ENCODE data around the gene LAPTM5.

The LAPTM5 gene

DNA sequence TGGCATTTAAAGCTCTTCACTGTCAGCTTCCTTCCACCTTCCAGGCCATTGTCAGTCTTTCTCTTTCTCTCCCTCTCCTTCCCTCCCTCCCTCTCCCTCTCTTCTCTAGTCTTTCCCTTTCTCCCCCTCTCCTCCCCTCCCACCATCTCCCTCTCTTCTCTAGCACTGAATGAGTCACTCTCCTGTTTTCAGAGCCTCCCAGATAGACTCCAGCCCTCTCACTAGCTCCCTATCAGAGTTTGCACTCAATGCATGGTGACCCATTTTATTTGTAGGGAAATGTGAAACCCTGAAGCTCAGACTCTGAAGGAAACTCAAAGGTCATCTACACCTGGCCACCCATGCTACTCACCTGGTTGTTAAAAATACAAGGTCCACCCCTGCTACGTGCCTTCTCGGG, 29.8 kb downstream of the LAPTM5 start:
- no peak for DNase-seq

DNA sequence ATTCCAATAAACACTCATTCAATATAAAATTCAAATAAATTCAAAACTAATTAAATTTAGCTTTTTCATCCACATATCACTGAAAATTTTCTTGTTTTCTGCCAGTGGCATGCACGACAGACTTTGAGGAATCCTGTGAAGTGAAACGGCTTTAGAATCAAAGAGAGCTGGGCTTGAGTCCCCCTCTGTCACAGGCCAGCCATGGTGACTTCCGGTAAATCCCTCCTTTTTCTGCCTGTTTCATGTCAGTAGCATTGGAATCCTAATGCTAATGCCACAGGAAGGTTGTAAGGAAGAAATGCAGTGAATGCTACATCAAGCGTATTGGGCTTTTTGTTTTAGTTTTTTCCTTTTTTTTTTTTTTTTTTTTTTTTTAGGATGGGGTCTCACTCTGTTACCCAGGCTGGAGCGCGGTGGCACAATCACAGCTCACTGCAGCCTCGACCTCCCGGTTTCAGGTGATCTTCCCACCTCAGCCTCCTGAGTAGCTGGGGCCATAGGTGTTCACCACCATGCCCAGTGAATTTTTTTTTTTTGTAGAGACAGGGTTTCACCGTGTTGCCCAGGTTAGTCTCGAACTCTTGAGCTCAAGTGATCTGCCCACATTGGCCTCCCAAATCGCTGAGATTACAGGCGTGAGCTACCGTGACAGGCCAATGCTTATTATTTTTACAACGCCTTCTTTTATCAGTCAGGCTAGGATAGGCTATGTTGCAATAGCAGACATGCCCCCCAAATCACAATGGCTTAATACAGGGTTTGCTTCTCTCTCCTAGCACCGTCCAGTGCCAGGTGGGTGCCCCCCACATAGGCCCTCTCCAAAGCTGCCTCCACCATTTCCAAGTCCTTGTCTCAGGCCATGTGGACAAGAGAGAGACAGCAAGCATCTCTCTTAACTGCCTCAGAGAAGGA, 30.5 kb downstream of the LAPTM5 start:
- no peak for DNase-seq

DNA sequence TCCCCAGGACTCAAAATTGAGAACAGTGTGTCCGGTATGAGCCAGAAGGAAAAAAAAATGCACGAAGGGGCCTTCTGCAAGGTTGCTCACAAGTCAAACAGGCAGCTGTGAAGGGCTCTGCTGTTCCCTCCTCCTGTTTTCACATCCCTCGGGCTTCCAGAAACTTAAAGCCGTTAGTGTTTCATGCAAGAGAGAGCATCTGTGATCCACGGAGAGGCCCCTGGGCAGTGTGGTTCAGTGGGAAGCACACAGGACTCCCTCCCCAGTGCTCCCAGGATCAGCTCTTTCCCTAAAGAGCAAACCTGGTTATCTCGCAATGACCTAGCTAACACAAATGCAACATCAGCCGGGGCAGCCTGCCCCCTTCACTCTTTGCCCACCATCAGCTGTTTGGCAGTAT, 31.3 kb downstream of the LAPTM5 start:
- no peak for DNase-seq

- no peak for DNase-seq
Observed at GRCh38 chr1:30725450-30726095, 32.0 kb downstream of the LAPTM5 start.

GRCh38 chr1:30724655-30725421, 32.7 kb downstream of the LAPTM5 start:
- no peak for DNase-seq

- no peak for DNase-seq
Observed at GRCh38 chr1:30724175-30724574, 33.4 kb downstream of the LAPTM5 start.

DNA sequence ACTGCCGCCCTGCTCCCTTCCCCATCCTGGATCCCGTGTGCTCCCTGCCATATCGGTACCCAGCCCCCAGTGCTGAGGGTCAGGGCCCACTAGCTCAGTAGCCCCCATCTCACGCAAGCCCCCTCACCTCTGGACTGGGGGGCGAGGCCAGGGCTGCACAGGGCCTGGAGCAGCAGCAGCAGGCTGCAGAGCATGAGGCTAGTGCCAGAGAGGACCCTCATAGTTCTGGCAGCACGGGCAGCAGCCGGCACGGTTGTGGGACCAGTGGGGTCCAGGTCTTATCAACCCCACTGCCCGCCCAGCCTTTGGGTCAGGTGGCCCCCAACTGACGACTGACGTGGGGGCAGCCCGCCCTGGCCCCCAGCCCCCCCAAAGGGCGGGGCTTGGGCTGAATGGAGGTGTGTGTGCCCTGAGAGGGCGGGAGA, 34.2 kb downstream of the LAPTM5 start, which contains the start of gene MATN1:
Gene MATN1 (minus strand): TSS at position 255 of the 425 bp plus-strand sequence. CDS start 34 bp downstream, at position 221.
- no peak for DNase-seq

- DNase-seq = peak; percentile 18 to 33
Observed at GRCh38 chr1:30721812-30722537, 35.6 kb downstream of the LAPTM5 start.

DNA sequence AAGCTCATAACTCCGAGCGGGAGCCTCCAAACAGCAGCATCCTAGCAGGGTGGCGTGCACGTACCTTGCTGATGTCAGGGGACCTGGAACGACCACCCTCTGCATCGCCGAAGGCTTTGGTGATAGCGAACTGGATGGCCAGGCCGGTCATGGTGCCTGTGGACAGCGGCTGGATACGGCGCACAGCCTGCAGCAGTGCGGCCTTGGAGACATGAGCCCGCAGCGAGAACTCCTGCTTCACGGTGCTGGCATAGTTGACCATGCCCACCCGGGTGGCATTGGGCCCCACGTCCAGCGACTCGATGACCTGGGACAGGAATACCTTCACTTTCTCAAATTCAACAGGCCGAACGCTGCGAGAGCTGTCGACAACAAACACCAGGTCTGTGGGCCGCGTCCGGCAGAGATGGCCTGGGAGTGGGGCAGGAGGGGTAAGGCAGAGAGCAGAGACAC, 36.2 kb downstream of the LAPTM5 start:
- no peak for DNase-seq

- DNase-seq = no peak
Observed at GRCh38 chr1:30720271-30721223, 37.0 kb downstream of the LAPTM5 start.

- DNase-seq = peak in 1 of 2 experiments; percentile 51
Observed at GRCh38 chr1:30719406-30720270, 37.9 kb downstream of the LAPTM5 start.

- DNase-seq = peak; percentile 86
Observed at GRCh38 chr1:30718636-30719405, 38.8 kb downstream of the LAPTM5 start.

DNA sequence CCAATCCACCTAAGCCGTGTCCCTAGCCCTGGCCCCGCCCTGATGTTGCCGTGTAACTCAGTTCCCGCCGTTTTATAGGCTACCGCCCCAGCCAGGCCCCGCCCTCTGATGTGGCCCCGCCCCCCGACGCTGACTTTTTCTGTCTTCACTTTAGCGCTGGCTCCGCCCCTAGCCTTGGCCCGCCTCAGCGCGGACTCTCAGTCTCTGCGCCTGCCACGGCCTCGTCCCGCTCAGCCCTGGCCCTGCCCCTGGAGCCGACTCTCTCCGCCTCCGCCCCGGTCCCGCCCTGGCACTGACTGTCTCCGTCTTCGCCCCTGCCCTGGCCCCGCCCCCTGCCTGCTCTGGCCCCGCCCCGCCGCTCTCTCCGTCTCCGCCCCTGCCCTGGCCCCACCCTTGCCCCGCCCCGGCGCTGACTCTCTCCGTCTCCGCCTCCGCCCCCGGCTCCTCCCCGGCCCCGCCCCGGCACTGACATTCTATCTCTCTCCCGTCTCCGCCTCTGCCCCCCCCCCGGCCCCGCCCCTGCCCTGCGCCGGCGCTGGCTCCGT, 39.4 kb downstream of the LAPTM5 start:
- DNase-seq = peak; percentile 97 to 99

GRCh38 chr1:30716646-30717045, 40.9 kb downstream of the LAPTM5 start:
- DNase-seq = no peak

DNA sequence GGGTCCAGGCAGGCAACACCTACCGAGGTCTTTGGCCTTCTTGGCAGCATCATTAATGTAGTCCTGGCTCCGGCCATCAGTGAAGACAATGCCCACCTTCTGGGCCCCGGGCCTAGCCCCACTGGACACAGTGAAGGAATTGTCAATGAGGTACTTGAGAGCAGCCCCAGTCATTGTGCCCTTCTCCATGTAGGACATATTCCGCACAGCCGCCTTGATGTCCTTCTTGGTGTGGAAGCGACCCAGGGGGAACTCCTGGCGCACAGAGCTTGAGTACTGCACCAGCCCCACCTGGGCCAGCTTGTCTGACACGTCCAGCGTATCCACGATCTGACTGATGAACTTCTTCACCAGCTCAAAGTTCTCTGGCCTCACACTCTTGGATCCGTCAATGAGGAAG, 41.7 kb downstream of the LAPTM5 start:
- no peak for DNase-seq

DNA sequence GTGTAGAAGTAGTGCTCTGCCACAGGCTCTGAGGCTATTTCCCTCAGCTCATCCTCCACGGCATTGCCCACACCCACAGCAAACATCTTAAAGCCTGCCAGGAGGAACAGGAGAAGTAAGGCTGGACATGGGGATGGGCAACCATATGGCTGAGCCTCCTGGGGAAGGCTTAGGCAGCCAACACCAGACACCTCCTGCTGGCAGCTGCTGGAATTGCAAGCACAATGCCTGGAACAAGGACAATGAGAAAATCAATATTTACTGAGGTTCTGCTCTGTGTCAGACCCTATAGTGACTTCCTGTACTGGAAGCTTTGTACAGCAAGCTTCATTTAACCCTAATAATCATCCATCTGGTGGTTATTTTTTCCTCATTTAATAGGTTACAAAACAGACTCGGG, 42.4 kb downstream of the LAPTM5 start:
- DNase-seq = peak; percentile 17 to 30

DNA sequence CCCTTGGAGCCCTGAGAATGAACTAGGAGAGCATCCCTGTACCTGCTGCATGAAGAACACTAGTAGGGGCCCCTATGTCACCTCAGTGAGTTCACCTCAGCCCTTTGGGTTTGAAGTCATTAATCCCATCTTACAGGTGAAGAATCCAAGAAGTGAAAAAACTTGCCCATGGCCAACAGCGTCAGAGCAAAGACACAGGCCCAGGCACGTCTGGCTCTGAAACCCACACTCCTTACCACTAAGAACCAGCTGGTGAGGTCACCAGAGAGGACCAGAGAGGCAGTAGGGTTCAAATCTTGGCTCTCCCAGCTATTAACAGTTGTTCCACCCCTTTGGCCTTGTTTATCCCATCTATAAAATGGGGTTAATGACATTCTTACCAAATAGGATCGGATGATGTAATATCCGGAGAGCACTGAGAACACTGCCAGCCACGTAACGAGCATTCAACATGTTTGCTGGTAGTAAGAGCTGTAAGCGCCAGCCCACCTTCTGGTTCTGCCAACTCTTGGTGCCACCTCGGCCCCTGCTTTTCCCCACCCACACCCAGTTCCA, 43.0 kb downstream of the LAPTM5 start:
- no peak for DNase-seq

DNA sequence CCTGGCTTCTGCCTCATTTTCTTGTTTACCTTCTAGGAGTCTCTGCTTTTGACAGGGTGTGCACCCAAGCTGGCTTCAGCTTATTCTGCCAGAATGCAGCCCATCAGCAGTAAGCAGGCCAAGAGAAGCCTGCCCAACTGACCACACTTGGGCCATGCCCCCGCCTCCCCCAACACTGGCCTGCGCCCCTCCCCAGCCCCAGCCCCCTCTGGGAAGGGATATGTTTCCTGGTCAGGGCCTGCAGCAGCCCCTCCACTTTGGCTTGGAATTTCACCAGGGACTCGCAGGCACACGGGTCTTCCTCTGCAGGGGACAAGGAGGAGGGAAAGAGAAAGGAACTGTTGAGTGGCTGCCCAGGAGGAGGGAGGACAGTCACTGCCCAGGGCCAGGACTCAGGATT, 43.5 kb downstream of the LAPTM5 start:
- no peak for DNase-seq

- no peak for DNase-seq
Observed at GRCh38 chr1:30713311-30713710, 44.3 kb downstream of the LAPTM5 start.

Measured in NCI-H526 (cell line).